HepG2 (cell line): ENCODE results near the gene VARS1. TPM values are rescaled to one million over a fixed set of nuclear protein-coding genes. Genes with fewer than 3 reads are reported as not detected.

ENCODE experiments used
- BCL3 ChIP-seq: sonication (generic); formaldehyde crosslinking; IDR thresholded peaks from 2 replicates; pipeline ENCODE4 v1.5.1; 2020; ENCODE audit warnings: mild to moderate bottlenecking, missing genetic modification reagents, moderate library complexity
- CHD2 ChIP-seq: IDR thresholded peaks from 2 replicates; pipeline ENCODE4 v1.6.1; 2011; ENCODE audit warnings: low read depth, low read length, improper control_type of control experiment
- DNMT1 ChIP-seq: sonication (generic); formaldehyde crosslinking; IDR thresholded peaks from 2 replicates; pipeline ENCODE4 v1.5.1; 2020; ENCODE audit warnings: mild to moderate bottlenecking, missing genetic modification reagents
- FOXC1 ChIP-seq: sonication (generic); formaldehyde crosslinking; IDR thresholded peaks from 2 replicates; pipeline ENCODE4 v1.8.0; 2022; ENCODE audit warnings: mild to moderate bottlenecking, missing genetic modification reagents, borderline replicate concordance
- GLI4 ChIP-seq: sonication (generic); formaldehyde crosslinking; IDR thresholded peaks from 2 replicates; pipeline ENCODE4 v1.5.1; 2020; ENCODE audit warnings: missing genetic modification reagents, mild to moderate bottlenecking, moderate library complexity, borderline replicate concordance
- NFYB ChIP-seq: sonication (generic); formaldehyde crosslinking; IDR thresholded peaks from 2 replicates; pipeline ENCODE4 v1.4.0; 2020; ENCODE audit warnings: missing genetic modification reagents
- PHB2 ChIP-seq: fragments of 450-650 bp; IDR thresholded peaks from 2 replicates; pipeline ENCODE4 v1.6.1; 2018; ENCODE audit not compliant: partially characterized antibody
- PHF8 ChIP-seq: sonication (generic); formaldehyde crosslinking; IDR thresholded peaks from 2 replicates; pipeline ENCODE4 v1.5.0; 2020; ENCODE audit warnings: missing genetic modification reagents
- PRDM4 ChIP-seq: sonication (generic); formaldehyde crosslinking; IDR thresholded peaks from 2 replicates; pipeline ENCODE4 v1.9.0; 2021; ENCODE audit warnings: missing genetic modification reagents, borderline replicate concordance
- SRY ChIP-seq: sonication (generic); formaldehyde crosslinking; IDR thresholded peaks from 2 replicates; pipeline ENCODE4 v1.8.0; 2022; ENCODE audit warnings: mild to moderate bottlenecking, missing genetic modification reagents
- TFDP2 ChIP-seq: sonication (generic); formaldehyde crosslinking; IDR thresholded peaks from 2 replicates; pipeline ENCODE4 v1.4.0; 2020; ENCODE audit warnings: missing genetic modification reagents
- TOPORS ChIP-seq: sonication (generic); formaldehyde crosslinking; IDR thresholded peaks from 2 replicates; pipeline ENCODE4 v1.8.0; 2023; ENCODE audit warnings: mild to moderate bottlenecking, missing genetic modification reagents
- UBTF ChIP-seq: sonication (generic); formaldehyde crosslinking; IDR thresholded peaks from 2 replicates; pipeline ENCODE4 v1.4.0; 2020; ENCODE audit warnings: mild to moderate bottlenecking, missing genetic modification reagents
- ZBTB1 ChIP-seq: sonication (generic); formaldehyde crosslinking; IDR thresholded peaks from 2 replicates; pipeline ENCODE4 v1.4.0; 2020; ENCODE audit warnings: missing genetic modification reagents, borderline replicate concordance
- ZBTB43 ChIP-seq: sonication (generic); formaldehyde crosslinking; conservative IDR thresholded peaks from 2 replicates; pipeline ENCODE4 v1.4.0; 2020; ENCODE audit warnings: missing genetic modification reagents
- ZFP90 ChIP-seq: sonication (generic); formaldehyde crosslinking; IDR thresholded peaks from 2 replicates; pipeline ENCODE4 v1.8.0; 2022; ENCODE audit warnings: missing genetic modification reagents, mild to moderate bottlenecking, inconsistent platforms, borderline replicate concordance
- ZNF513 ChIP-seq: sonication (generic); formaldehyde crosslinking; conservative IDR thresholded peaks from 2 replicates; pipeline ENCODE4 v1.5.0; 2020; ENCODE audit warnings: missing genetic modification reagents
- ZNF564 ChIP-seq: sonication (generic); formaldehyde crosslinking; IDR thresholded peaks from 2 replicates; pipeline ENCODE4 v1.8.1; 2023; ENCODE audit warnings: mild to moderate bottlenecking, missing genetic modification reagents
- ZNF678 ChIP-seq: sonication (generic); formaldehyde crosslinking; IDR thresholded peaks from 2 replicates; pipeline ENCODE4 v1.4.0; 2020; ENCODE audit warnings: mild to moderate bottlenecking, missing genetic modification reagents
- polyA plus RNA-seq, 8 experiments: library from polyadenylated mRNA; depleted of rRNA in 3 of 8; stranded (reverse) in 7 of 8; unstranded in 1 of 8; fragments of >200 nt; fragmentation: Illumina TruSeq in 4 of 8; extraction: Trizol in 4 of 8; gene quantifications; 2 replicates each; pipeline versions ENCODE4 v1.2.1 to v1.2.3, GENCODE V29; 2011 to 2016; ENCODE audit warnings: low read depth in 4 of 8, missing spikeins in 1 of 8, mixed read lengths in 1 of 8; ENCODE audit not compliant: insufficient read depth in 1 of 8
- total RNA-seq, 5 experiments: library from RNA; depleted of rRNA; stranded (reverse); fragments of >200 nt; fragmentation: Illumina TruSeq; extraction: Trizol; gene quantifications; 2 replicates each; pipeline ENCODE4 v1.2.3, GENCODE V29; 2016; ENCODE audit warnings: low read depth in 1 of 5

The VARS1 gene
- total and polyA plus RNA-seq, 2 of the 13 experiments (the other 11 are each of a cell fraction or from before 2014, with no cell fraction given): 14.7 to 56.1 TPM

GRCh38 chr6:31776989-31777666 lies 18.4 kb downstream of the VARS1 start, which contains the start of gene VWA7 (continued):
- TF ChIP-seq PRDM4 (no peak), TOPORS (CRISPR knock-in tag) (no peak), ZBTB43 (no peak), SRY (CRISPR knock-in tag) (no peak; the same call in 1 of the 2 replicates), CHD2 (0 out of 2 replicates have a peak, but pooled peaks have one; percentile 11), UBTF (CRISPR knock-in tag) (peak; percentile 81), PHF8 (peak; percentile 59), ZNF678 (CRISPR knock-in tag) (no peak), ZNF564 (0 out of 2 replicates have a peak, but pooled peaks have one; percentile 22), FOXC1 (CRISPR knock-in tag) (peak; percentile 86; the same call in 1 of the 2 replicates), BCL3 (CRISPR knock-in tag) (0 out of 2 replicates have a peak, but pooled peaks have one; percentile 18), ZBTB1 (CRISPR knock-in tag) (no peak), GLI4 (CRISPR knock-in tag) (0 out of 2 replicates have a peak, but pooled peaks have one; percentile 50), NFYB (no peak), DNMT1 (CRISPR knock-in tag) (no peak), TFDP2 (CRISPR knock-in tag) (peak; percentile 23; the same call in 1 of the 2 replicates), PHB2 (no peak), ZFP90 (CRISPR knock-in tag) (peak; percentile 21; the same call in 1 of the 2 replicates), ZNF513 (CRISPR knock-in tag) (no peak)
